A673 (cell line): ENCODE results near the gene SIGLEC9. TPM values are rescaled to one million over a fixed set of nuclear protein-coding genes. Genes with fewer than 3 reads are reported as not detected.

Experiments
- BruUV-seq: library from RNA; stranded (reverse); fragments of 400-500 nt; replicated peaks from 2 replicates; lab custom pipeline; 2021; lab: Mats Ljungman, UMichigan
- CTCF ChIA-PET: fragments of 300-600 bp; sonication (Branson Sonifier 250); formaldehyde crosslinking; loops from one replicate; lab custom pipeline; 2022; ENCODE audit warnings: antibody characterized with exemption; lab: Charles Lee
- POLR2A ChIA-PET: fragments of 300-600 bp; sonication (Branson Sonifier 250); formaldehyde crosslinking; loops from one replicate; lab custom pipeline; 2022; ENCODE audit warnings: antibody characterized with exemption; ENCODE audit not compliant: low non-redundant PET; lab: Charles Lee
- DNase-seq: peaks from one replicate; pipeline ENCODE4 v3.0.0-alpha.2; 2015; ENCODE audit warnings: low spot score
- H3K27ac ChIP-seq: fragments of 200-600 bp; sonication (generic); 2 replicates; pipeline ENCODE4 v1.5.1; 2016; ENCODE audit warnings: mixed run types, low read depth, mild to moderate bottlenecking, mixed read lengths, antibody characterized with exemption, low read length; ENCODE audit not compliant: poor library complexity, severe bottlenecking
- H3K27me3 ChIP-seq: fragments of 200-600 bp; sonication (generic); replicated peaks from 2 replicates; pipeline ENCODE4 v1.6.1; 2017; ENCODE audit warnings: mixed run types, low read depth, mild to moderate bottlenecking, mixed read lengths, antibody characterized with exemption, low read length; ENCODE audit not compliant: insufficient read depth, poor library complexity
- H3K36me3 ChIP-seq: fragments of 200-600 bp; sonication (generic); 2 replicates; pipeline ENCODE4 v1.6.1; 2016; ENCODE audit warnings: mixed run types, mild to moderate bottlenecking, mixed read lengths, antibody characterized with exemption, low read length; ENCODE audit not compliant: insufficient read depth, poor library complexity, severe bottlenecking
- H3K4me1 ChIP-seq: fragments of 200-600 bp; sonication (generic); 2 replicates; pipeline ENCODE4 v1.6.1; 2017; ENCODE audit warnings: mixed run types, mild to moderate bottlenecking, mixed read lengths, antibody characterized with exemption, low read length; ENCODE audit not compliant: insufficient read depth, poor library complexity, severe bottlenecking
- H3K4me3 ChIP-seq: fragments of 200-600 bp; sonication (generic); 2 replicates; pipeline ENCODE4 v1.5.1; 2016; ENCODE audit warnings: low read depth, mixed run types, mild to moderate bottlenecking, mixed read lengths, low read length; ENCODE audit not compliant: poor library complexity, severe bottlenecking
- H3K9me3 ChIP-seq: fragments of 200-600 bp; sonication (generic); 2 replicates; pipeline ENCODE4 v1.6.1; 2016; ENCODE audit warnings: mixed run types, low read depth, mild to moderate bottlenecking, mixed read lengths, antibody characterized with exemption, low read length; ENCODE audit not compliant: poor library complexity, severe bottlenecking
- EZH2 ChIP-seq: fragments of 200-600 bp; sonication (generic); IDR thresholded peaks from 2 replicates; pipeline ENCODE4 v1.6.1; 2017; ENCODE audit warnings: borderline replicate concordance, low read depth, mild to moderate bottlenecking, mixed read lengths, antibody characterized with exemption, low read length; ENCODE audit not compliant: poor library complexity, severe bottlenecking
- intact Hi-C: fragments of 100-400 bp; cut with micrococcal nuclease; formaldehyde crosslinking; loops from one replicate; pipeline ENCODE4 v1.10.0; 2022; ENCODE audit not compliant: unreplicated experiment
- total RNA-seq: library from RNA; stranded (reverse); gene quantifications from 2 replicates; pipeline ENCODE4 v1.2.3, GENCODE V29; 2021
- TF ChIP-seq, protein P1 (sequence below): fragments of 300-800, 200-600 bp; sonication (generic); conservative IDR thresholded peaks from 2 replicates; pipeline ENCODE4 v1.5.1; 2017; ENCODE audit warnings: low read depth, mild to moderate bottlenecking, antibody characterized with exemption, low read length, moderate library complexity, mixed read lengths

Gene SIGLEC9
- total RNA-seq, 1 experiment from 2014 or later: not detected

- intact Hi-C loops: no loop called here
- no peaks in the 10 kb centered on the region for H3K9me3 ChIP-seq
- TF ChIP-seq EZH2: no peak
- TF ChIP-seq, protein P1, sequence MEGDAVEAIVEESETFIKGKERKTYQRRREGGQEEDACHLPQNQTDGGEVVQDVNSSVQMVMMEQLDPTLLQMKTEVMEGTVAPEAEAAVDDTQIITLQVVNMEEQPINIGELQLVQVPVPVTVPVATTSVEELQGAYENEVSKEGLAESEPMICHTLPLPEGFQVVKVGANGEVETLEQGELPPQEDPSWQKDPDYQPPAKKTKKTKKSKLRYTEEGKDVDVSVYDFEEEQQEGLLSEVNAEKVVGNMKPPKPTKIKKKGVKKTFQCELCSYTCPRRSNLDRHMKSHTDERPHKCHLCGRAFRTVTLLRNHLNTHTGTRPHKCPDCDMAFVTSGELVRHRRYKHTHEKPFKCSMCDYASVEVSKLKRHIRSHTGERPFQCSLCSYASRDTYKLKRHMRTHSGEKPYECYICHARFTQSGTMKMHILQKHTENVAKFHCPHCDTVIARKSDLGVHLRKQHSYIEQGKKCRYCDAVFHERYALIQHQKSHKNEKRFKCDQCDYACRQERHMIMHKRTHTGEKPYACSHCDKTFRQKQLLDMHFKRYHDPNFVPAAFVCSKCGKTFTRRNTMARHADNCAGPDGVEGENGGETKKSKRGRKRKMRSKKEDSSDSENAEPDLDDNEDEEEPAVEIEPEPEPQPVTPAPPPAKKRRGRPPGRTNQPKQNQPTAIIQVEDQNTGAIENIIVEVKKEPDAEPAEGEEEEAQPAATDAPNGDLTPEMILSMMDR: no peak
- H3K4me1 ChIP-seq: no peaks in the 10 kb centered on the region
- CTCF ChIA-PET: no interaction called here
- H3K4me3 ChIP-seq: no peak overlapping the region
- peaks cover 5% of the 10 kb centered on the region for H3K27me3 ChIP-seq
- POLR2A ChIA-PET: no interaction called here
- BruUV-seq: no TSS peak
- no peak for DNase-seq
- no peak overlapping the region for H3K27ac ChIP-seq
- no peaks in the 10 kb centered on the region for H3K36me3 ChIP-seq
Observed at GRCh38 chr19:51124216-51124615, 490 bp upstream of the SIGLEC9 start.

- H3K4me3 ChIP-seq: no peak overlapping the region
- no TSS peak for BruUV-seq
- intact Hi-C loops: no loop called here
- H3K9me3 ChIP-seq: no peaks in the 10 kb centered on the region
- H3K4me1 ChIP-seq: no peaks in the 10 kb centered on the region
- no peak overlapping the region for H3K27ac ChIP-seq
- TF ChIP-seq, protein P1: no peak
- TF ChIP-seq EZH2: no peak
- no peak for DNase-seq
- H3K27me3 ChIP-seq: peaks cover 11% of the 10 kb centered on the region
- CTCF ChIA-PET: no interaction called here
- H3K36me3 ChIP-seq: no peaks in the 10 kb centered on the region
- POLR2A ChIA-PET: no interaction called here
Observed at GRCh38 chr19:51125421-51126075, 842 bp downstream of the SIGLEC9 start.

DNA sequence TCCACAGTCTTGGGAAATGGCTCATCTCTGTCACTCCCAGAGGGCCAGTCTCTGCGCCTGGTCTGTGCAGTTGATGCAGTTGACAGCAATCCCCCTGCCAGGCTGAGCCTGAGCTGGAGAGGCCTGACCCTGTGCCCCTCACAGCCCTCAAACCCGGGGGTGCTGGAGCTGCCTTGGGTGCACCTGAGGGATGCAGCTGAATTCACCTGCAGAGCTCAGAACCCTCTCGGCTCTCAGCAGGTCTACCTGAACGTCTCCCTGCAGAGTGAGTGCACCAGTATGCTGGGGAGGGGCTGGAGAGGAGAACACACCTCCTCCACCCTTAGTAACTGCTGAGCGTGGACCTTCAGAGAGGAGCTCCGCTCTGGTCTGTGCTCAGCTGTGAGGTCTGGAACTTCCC, 2.3 kb downstream of the SIGLEC9 start:
- CTCF ChIA-PET: no interaction called here
- H3K9me3 ChIP-seq: no peaks in the 10 kb centered on the region
- POLR2A ChIA-PET: no interaction called here
- BruUV-seq: no TSS peak
- DNase-seq: no peak
- H3K27ac ChIP-seq: no peak overlapping the region
- H3K27me3 ChIP-seq: peaks cover 11% of the 10 kb centered on the region
- H3K36me3 ChIP-seq: no peaks in the 10 kb centered on the region
- H3K4me3 ChIP-seq: no peak overlapping the region
- TF ChIP-seq, protein P1: no peak
- no peak for TF ChIP-seq EZH2
- no peaks in the 10 kb centered on the region for H3K4me1 ChIP-seq
- intact Hi-C loops: no loop called here
